Measurements from ENCODE around the gene ITGAE. TPM values are rescaled to one million over a fixed set of nuclear protein-coding genes. Genes with fewer than 3 reads are reported as not detected.
A peak's percentile ranks its signal among the peaks of the same experiment; 100 is the strongest.

The ITGAE gene
- total and polyA plus RNA-seq, 10 of the 15 experiments (the other 5 are each of a cell fraction or from before 2014, with no cell fraction given) = 13.1 to 161 (median 34.8) TPM

DNA sequence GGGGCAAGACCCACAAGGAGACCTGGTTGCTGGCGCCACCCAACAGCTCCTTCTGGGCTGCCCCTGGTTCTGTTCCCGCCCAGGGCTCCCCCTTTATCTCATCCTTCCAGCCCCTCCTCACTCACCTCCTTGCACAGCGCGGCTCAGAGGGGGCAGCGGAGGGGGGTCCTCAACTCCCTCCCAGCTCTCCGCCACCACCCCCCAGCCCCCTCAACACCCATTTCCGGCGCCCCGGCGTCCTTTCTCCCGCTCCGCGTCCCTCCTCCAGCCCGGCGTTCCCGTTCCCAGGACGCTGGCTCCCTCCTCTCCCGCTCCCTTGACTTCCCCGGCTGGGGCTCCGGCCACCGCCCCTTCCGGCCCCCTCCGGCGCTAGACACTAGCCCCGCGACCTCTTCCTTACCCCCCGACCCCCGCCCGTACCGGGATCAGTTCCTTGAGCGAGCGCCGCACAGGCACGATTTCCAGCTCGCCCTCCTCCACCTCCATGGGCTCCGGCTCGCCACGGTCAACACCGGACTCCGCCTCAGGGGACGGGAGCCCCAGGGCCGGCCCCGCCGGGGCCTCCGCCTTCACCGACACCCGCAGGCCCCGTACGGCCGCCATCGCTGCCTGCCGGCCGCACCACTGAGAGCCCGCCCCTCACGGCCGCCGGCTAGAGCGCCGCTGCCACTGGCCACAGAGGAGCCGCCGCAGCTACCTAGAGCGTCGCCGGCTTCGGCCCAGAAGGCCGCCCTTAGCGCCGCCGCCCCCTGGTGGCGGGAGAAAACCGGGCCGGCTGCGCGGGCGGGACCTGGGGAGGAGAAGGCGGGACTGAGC is 44.8 kb upstream of the ITGAE start, which contains the start of gene NCBP3 (continued):
- TF ChIP-seq, protein P1, sequence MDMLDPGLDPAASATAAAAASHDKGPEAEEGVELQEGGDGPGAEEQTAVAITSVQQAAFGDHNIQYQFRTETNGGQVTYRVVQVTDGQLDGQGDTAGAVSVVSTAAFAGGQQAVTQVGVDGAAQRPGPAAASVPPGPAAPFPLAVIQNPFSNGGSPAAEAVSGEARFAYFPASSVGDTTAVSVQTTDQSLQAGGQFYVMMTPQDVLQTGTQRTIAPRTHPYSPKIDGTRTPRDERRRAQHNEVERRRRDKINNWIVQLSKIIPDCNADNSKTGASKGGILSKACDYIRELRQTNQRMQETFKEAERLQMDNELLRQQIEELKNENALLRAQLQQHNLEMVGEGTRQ (IDR thresholded peaks at IDR 0.05; ENCODE audit: borderline replicate concordance, low read depth, low read length) = no peak
- TF ChIP-seq NR2C1 (IDR thresholded peaks at IDR 0.05) (peak; percentile 88), NR2F1 (conservative IDR thresholded peaks at IDR 0.05) (peak; percentile 68), CBX3 (IDR thresholded peaks at IDR 0.05; ENCODE audit: borderline replicate concordance, low read depth) (no peak), NR2C2 (IDR thresholded peaks at IDR 0.05; ENCODE audit: borderline replicate concordance, control insufficient read depth, insufficient read length, low read depth) (no peak), HDAC2 (IDR thresholded peaks at IDR 0.05) (no peak), ZBED1 (IDR thresholded peaks at IDR 0.05; ENCODE audit: borderline replicate concordance) (peak; percentile 32; the same call in 1 of the 2 replicates), FOS (IDR thresholded peaks at IDR 0.05; ENCODE audit: borderline replicate concordance, extremely low read depth, insufficient read length) (no peak), HDAC6 (IDR thresholded peaks at IDR 0.05; ENCODE audit: unreplicated experiment) (no peak), EED (IDR thresholded peaks at IDR 0.05; ENCODE audit: low read depth) (no peak), MTA3 (IDR thresholded peaks at IDR 0.05; ENCODE audit: borderline replicate concordance, low read length) (no peak), YY1 (IDR thresholded peaks at IDR 0.05; ENCODE audit: low read depth, low read length) (peak; percentile 98), IKZF1 (conservative IDR thresholded peaks at IDR 0.05) (peak; percentile 92), EGR1 (IDR thresholded peaks at IDR 0.05; ENCODE audit: borderline replicate concordance in 1 of 2, low read depth in 2 of 2, low read length in 2 of 2) (peak in 1 of 2 experiments; percentile 96; a peak in 2 of 3 replicates), SRF (IDR thresholded peaks at IDR 0.05; ENCODE audit: low read depth in 2 of 2, low read length in 2 of 2) (0 out of 4 replicates have a peak, but pooled peaks of 1 of the 2 experiments have one; percentile 50), RBBP5 (conservative IDR thresholded peaks at IDR 0.05) (no peak), ATF7 (IDR thresholded peaks at IDR 0.05; ENCODE audit: low read depth) (no peak)
- TF ChIP-seq, protein P2, sequence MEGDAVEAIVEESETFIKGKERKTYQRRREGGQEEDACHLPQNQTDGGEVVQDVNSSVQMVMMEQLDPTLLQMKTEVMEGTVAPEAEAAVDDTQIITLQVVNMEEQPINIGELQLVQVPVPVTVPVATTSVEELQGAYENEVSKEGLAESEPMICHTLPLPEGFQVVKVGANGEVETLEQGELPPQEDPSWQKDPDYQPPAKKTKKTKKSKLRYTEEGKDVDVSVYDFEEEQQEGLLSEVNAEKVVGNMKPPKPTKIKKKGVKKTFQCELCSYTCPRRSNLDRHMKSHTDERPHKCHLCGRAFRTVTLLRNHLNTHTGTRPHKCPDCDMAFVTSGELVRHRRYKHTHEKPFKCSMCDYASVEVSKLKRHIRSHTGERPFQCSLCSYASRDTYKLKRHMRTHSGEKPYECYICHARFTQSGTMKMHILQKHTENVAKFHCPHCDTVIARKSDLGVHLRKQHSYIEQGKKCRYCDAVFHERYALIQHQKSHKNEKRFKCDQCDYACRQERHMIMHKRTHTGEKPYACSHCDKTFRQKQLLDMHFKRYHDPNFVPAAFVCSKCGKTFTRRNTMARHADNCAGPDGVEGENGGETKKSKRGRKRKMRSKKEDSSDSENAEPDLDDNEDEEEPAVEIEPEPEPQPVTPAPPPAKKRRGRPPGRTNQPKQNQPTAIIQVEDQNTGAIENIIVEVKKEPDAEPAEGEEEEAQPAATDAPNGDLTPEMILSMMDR (IDR thresholded peaks at IDR 0.05 in 2 of 3, conservative IDR thresholded peaks at IDR 0.05 in 1 of 3; ENCODE audit: control insufficient read depth in 2 of 3, extremely low read depth in 1 of 3, insufficient read depth in 1 of 3, low read depth in 3 of 3, low read length in 3 of 3) = peak; percentile 92 to 99 (median 97)
- TF ChIP-seq, protein P3, sequence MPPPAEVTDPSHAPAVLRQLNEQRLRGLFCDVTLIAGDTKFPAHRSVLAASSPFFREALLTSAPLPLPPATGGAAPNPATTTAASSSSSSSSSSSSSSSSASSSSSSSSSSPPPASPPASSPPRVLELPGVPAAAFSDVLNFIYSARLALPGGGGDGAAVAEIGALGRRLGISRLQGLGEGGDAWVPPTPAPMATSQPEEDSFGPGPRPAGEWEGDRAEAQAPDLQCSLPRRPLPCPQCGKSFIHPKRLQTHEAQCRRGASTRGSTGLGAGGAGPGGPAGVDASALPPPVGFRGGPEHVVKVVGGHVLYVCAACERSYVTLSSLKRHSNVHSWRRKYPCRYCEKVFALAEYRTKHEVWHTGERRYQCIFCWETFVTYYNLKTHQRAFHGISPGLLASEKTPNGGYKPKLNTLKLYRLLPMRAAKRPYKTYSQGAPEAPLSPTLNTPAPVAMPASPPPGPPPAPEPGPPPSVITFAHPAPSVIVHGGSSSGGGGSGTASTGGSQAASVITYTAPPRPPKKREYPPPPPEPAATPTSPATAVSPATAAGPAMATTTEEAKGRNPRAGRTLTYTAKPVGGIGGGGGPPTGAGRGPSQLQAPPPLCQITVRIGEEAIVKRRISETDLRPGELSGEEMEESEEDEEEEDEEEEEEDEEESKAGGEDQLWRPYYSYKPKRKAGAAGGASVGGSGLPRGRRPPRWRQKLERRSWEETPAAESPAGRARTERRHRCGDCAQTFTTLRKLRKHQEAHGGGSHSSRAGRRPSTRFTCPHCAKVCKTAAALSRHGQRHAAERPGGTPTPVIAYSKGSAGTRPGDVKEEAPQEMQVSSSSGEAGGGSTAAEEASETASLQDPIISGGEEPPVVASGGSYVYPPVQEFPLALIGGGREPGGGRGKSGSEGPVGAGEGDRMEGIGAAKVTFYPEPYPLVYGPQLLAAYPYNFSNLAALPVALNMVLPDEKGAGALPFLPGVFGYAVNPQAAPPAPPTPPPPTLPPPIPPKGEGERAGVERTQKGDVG (CRISPR knock-in tag; IDR thresholded peaks at IDR 0.05) = no peak
- TF ChIP-seq, protein P4, sequence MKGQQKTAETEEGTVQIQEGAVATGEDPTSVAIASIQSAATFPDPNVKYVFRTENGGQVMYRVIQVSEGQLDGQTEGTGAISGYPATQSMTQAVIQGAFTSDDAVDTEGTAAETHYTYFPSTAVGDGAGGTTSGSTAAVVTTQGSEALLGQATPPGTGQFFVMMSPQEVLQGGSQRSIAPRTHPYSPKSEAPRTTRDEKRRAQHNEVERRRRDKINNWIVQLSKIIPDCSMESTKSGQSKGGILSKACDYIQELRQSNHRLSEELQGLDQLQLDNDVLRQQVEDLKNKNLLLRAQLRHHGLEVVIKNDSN (IDR thresholded peaks at IDR 0.05; ENCODE audit: borderline replicate concordance, extremely low read length, insufficient read depth, low read depth, low read length) = no peak
- TF ChIP-seq, protein P5, sequence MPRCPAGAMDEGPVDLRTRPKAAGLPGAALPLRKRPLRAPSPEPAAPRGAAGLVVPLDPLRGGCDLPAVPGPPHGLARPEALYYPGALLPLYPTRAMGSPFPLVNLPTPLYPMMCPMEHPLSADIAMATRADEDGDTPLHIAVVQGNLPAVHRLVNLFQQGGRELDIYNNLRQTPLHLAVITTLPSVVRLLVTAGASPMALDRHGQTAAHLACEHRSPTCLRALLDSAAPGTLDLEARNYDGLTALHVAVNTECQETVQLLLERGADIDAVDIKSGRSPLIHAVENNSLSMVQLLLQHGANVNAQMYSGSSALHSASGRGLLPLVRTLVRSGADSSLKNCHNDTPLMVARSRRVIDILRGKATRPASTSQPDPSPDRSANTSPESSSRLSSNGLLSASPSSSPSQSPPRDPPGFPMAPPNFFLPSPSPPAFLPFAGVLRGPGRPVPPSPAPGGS (IDR thresholded peaks at IDR 0.05; ENCODE audit: borderline replicate concordance, insufficient read depth, low read depth, low read length, poor library complexity, severe bottlenecking) = peak; percentile 70

Data from GM12878 (cell line).